HG03354 (cell line): Measurements from ENCODE around the gene ADCY3.

ENCODE experiments used
- ATAC-seq: cut with Tn5 transposase; IDR thresholded peaks from one replicate; pipeline ENCODE4 v1.9.1; 2021; ENCODE audit warnings: mild to moderate bottlenecking; ENCODE audit not compliant: unreplicated experiment, poor library complexity, severe bottlenecking

Gene ADCY3

DNA sequence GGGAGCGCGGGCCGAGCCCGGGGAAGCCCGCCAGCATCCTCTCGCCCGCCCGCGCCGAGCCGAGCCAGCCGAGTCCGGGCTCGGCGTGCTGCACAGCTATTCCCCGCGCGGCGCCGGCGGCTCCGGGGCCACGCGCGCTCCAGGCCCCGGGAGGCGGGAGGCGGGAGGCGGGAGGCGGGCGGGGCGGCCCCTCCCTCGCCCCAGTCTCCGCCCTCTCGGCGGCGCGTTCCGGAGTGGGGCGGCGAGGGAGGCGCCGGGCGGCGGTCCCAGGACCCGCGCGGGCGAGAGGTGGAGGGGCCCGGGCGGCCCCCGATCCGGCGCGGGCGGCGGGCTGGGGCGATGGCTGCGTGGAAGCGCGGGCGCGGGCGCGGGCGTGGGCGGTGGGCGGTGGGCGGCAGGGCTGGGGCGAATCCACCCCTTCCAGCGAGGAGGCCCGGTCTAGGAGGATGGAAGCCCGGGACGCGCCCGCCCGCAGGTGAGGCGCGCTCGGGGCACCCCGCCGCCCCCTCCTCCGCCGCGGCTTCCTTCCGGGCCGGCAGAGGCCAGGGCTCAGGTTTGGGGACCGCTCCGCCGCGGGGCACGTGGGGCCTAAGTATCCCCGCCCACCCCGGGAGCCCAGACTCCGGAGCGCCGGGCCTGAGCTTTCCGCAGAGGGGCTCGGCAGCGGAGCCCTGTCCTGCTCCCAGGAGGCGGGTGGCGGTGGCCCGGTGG is at the start of gene ADCY3:
ADCY3 (minus strand) TSS at position 140 of the 711 bp plus-strand sequence. CDS start 1,250 bp downstream, outside the sequence.
- ATAC-seq: peak; percentile 66

DNA sequence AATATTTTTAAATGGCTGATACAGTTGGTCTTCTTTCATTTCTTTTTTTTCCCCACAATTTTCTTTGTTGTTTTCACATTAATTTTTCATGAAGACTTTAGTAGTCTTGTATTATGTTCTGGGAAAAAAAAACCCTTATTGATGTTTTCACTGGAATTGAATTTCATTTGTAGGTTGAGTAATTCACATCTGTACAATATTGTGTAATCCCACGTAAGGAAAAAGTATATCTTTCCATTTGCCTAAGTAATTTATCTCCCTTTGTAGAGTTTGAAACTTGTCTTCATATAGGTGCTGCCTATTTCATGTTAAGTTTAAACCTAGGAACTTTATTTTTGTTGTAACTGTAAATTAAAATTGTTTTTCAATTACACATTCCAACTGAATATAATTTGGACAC is 49.7 kb upstream of the ADCY3 start:
- no peak for ATAC-seq

DNA sequence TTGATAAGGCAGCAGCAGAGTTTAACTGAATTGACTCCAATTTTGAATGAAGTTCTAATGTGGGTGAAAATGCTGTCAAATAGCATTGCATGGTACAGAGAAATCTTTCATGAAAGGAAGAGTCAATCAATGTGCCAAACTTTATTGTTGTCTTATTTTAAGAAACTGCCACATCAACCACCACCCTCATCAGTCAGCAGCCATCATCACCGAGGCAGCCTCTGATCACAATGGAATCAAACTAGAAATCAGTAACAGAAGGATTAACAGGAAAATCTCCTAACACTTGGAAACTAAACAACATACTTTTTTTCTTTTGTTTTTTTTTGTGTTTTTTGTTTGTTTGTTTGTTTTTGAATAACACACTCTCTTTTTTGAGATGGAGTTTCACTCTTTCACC is 41.9 kb upstream of the ADCY3 start:
- no peak for ATAC-seq

DNA sequence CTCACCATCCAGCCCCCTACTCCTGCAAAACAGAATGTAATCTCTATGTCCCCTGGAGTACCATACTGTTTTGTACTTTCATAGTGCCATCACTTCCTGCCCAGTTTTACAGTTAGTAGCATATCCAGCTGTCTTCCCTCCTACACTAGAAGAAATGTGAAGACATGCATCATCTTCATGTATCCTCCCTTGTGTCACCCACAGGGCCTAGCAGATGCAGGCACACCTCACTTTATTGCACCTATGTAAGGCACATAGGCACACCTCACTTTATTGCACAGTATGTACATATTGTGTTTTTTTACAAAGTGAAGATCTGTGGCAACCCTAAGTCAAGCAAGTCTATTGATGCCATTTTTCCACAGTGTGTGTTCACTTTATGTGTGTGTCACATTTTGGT is 39.7 kb upstream of the ADCY3 start:
- no peak for ATAC-seq

DNA sequence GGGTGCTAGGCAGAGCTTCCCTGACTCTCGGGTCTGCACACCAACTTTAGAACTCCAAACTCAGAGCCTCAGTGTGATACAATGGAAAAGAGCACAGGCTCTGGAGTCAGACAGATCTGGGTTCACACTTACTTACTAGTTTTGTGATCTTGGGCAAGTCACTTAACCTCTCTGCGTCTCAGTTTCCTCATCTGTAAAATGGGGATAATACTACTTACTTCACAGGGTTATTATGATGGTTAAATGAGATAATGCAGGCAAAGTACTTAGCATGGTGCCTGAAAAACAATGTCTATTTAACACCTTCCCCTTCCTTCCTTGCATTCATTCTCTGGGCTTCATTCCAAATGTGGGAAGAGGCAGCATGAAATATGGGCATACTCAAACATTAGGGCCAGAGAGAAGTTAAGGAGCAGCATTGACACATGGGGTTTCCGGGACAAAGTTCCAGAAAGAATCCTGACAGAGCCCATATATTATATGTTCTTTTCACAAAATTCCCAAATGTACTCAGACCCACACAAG is 38.4 kb upstream of the ADCY3 start:
- no peak for ATAC-seq

DNA sequence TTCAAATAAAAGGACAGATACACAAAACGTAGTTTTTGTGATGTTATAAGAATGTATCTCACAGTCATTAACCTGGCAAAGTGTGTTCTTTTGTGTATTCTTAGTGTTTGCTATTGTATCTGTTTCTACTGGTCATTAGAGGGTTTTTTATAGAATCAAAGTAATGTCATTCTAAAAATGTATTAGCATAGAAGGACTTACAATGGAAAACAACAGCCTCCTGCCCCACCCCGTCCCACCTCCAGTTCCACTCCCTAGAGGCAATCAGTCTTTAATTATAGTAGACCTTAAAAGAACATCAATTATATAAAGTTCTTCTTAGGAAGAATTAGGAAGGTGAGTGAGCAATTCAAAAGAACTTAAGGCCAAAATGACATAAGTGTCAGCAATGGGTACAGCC is 37.9 kb upstream of the ADCY3 start:
- ATAC-seq: no peak

DNA sequence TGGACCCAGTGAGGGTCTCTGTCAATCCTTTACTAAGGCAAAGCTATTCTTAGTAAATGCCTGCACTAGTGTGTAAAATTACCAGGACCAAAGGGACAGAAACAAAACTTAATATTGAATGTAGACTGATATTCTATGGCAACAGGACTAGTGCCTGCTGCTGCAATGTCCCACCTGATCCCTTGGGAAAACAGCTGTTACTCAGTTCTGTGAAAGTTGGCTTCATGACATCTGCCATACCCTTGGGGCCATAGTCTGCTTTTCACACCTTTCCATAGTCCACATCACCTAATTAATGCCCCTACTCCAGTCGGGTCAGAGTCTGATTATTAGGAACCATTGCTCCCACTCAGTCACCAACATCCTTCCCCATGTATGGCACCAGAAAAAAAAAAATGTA is 37.2 kb upstream of the ADCY3 start:
- ATAC-seq: no peak

DNA sequence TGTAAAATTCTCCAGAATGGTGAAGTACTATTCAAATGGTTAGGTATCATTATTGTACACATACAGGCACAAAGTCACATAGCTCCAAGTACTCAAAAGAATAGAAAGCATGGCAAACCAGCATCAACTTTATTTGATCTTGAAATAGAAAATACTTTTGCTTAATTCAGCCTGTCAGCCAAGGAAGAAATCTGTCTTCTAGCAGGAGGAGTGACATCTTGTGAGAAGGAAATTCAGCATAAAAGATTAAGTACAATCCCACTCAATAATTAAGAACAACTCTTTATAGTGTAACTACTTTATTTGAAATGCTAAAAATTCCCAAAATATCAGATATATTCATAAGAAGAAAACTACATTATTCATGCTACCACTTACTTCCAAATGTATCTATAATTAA is 35.9 kb upstream of the ADCY3 start:
- no peak for ATAC-seq

DNA sequence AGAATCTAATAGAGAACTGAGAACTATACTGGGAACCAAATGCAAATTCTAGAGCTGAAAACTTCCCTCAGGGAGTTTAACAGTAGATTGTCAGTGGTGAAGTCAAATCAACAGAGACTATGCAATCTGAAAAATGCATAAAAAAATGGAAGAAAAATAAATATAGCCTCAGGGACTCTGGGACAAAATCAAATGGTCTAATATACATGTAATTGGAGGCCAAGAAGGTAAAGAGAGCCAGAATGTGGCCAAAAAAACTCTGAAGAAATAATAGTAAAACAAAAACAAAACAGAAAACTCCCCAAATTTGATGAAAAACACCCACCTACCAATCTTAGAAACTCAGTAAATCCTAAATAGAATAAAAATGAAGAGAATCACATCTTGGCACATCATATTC is 35.2 kb upstream of the ADCY3 start:
- no peak for ATAC-seq

DNA sequence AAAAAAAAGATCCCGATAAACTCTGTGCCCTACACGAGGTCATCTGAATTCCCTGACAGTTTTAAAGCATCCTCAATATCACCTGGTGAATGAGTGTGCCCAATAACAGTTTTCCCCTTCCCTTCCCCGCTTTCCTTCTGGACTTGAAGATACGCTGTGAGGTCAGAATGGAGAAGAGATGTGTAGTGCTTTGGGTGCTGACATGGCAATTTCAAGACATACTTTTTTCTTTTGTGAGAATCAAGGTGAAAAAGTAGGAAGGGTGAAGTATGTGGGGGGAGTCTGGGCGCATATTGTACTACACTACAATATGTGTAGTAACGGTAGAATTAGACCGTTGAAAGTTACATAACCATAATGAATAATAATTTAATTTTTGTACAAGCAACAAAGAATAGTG is 30.1 kb upstream of the ADCY3 start:
- no peak for ATAC-seq

DNA sequence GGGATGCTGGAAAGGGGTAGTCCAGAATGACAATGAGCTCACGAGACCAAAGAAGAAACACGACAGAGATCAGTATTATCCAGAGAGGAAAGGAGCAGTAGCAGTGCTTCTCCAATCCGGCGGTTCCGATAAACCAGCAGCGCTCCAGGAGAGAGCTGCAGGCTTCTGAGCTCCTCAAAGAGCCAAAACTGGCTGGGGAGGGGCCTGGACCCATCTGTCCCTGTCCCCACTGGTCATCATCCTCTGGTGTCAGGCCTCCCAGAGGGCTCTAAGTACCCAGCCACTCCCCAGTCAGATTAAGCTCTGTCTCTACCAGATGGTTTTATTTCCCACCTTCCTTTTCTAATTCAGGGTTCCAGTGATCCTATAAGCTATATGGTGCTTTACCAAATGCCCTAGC is 28.5 kb upstream of the ADCY3 start:
- ATAC-seq: no peak

DNA sequence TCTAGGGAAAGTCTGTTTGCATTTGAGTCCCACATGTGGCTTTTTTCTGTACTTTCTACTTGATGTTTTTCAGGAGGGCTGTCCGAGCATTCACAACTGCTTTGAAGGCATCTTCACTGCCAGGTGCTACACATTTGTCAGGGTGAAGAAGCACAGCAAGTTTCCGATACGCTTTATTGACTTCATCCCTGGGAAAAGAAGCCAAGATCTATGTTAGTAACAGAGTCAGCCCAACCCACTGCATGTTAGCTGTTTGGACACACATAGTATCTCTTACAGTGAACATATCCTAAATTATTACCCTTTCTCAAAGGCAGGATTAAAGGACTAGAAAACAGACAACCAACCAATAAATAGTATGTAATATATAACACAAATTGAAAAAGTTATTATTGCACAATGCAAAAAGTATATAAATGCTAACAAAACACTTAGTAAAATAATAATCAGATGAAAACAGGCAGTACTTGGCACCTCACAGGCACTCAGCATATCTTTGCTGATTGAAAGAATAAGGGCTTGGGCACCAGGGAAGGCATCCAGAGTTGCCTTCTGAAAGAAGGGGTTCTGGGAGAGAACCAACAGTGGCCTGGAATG is 27.6 kb upstream of the ADCY3 start:
- no peak for ATAC-seq

DNA sequence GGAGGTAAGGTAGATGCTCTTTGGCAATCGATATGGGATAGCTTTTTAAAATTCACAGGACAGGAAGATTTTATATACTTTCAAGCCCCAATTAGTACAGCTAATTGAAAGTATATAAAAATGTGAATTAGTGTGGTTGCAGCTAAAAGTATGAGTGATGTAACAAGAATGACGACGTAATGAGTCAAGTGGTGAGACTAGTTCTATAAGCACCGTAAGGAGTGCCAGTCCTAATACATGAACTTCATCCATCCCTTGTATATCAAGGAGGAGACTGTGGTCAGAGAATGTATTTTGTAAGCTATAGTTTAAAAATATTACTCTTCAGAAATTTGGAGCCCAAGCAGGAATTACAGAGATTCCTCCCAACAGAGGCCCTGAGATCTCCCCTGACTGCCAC is 25.9 kb upstream of the ADCY3 start:
- ATAC-seq: no peak

DNA sequence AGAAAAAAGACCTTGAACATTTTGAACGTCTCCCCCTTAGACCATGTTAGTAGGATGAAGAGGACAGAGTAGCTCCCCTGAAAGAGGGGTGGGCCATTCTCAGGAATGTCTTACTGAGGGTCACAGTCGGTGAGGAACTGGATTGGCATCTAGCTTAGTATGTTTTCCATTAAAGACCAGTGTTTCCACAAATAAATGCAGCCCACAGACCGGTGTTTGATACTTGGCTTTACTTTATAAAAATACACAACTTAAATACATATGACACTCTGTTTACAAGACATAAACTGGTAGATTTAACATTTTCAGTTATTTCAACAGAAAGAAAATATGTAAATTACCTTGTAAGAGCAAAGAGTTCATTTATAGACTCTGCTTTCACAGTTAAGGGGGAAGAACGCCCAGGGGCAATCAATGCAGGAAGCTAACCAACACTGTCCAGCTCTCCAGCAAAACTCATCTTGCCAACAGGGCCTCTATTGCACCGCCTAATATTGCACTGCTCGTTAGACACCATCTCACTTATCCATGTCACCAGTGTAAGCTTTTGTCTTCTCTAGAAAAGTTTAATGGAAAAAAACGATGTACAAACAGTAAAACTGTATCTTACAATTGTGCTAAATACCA is 23.5 kb upstream of the ADCY3 start:
- no peak for ATAC-seq

DNA sequence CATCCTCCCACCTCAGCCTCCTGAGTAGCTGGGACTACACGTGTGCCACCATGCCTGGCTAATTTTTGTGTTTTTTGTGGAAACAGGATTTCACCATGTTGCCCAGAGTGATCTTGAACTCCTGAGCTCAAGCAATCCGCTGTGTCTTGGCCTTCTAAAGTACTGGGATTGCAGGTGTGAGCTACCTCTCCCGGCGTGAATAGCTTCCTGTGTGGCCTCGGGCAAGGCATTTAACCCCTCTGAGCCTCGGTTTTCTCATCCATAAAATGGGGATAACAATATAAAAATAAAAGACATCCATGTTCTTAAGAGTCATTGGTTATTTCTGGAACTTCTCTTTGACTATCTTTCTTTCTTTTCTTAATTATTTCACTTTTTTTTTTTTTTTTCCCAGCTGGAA is 19.3 kb upstream of the ADCY3 start:
- ATAC-seq: no peak

DNA sequence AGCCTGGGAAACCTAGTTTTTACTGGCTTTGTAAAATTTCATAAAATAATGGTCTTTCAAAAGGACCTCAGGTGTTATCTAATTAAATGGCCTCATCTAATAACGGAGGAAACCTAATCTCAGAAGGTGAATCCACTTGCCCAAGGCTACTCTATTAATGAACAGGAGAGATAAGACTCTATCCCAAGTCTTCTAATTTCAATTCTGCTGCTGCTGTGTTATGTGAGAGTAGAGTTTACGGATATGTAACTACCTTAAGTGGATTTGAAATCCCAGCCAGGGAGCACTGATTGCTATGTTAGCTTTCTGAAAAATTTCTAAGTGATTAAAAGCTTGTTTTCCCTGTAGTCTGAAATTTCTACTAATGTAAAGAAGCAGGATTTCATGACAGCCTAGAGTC is 17.2 kb upstream of the ADCY3 start:
- ATAC-seq: no peak

DNA sequence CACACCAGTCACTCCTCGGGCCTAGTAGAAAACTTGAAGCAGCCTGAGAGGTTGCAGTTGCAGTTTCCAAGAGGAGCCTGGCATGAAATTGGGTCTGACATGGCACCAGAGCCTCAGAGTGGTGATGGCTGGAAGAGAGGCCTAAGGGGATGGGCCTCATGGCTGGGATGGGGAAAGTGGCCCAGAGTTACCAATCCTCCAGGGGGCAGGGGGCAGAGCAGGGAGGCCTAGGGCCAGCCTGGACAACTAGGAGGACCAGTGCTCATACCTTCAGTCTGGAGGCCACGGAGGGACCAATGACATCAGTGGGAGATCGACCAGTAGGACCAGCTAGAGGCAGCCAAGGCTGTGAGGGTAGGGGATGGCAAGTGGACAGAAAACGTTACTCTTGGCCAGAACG is 15.1 kb upstream of the ADCY3 start:
- no peak for ATAC-seq

DNA sequence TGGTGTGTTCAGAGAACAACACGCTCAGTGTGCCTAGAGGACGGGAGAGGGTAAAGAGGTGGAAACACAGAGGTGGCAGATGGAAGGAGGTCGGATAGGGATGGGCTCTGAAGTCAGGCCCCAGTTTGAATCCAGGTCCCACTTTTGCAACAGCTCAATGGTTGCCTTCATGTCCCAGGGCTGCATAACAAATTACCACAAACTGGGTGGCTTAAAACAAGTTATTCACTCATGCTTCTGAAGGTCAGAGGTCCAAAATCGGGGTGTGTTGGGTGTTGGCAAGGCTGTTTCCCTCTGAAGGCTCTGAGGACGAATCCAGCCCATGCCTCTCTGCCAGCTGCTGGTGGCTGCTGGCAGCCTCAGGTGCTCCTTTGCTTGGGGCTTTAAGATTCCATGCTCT is 12.7 kb upstream of the ADCY3 start:
- ATAC-seq: no peak

DNA sequence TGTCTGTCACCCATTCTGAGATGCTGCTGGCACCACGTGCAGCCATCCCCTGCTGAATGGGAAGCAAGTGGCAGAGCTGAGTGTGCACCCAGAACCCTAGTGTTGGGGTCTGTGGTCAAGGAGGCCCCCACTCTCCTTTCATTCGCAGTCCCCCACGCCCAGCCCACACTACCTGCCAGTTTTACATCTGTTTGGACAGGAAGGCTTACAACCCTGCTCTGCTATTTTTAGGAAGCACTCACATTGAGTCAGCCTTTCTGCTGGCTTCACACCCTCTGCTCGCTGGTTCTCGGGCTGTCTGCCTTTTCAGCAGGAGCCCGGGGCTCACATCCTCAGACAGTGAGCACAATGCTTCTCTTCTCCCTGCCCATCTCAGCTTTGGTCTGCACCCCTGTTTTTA is 10.7 kb upstream of the ADCY3 start:
- ATAC-seq: peak; percentile 61

DNA sequence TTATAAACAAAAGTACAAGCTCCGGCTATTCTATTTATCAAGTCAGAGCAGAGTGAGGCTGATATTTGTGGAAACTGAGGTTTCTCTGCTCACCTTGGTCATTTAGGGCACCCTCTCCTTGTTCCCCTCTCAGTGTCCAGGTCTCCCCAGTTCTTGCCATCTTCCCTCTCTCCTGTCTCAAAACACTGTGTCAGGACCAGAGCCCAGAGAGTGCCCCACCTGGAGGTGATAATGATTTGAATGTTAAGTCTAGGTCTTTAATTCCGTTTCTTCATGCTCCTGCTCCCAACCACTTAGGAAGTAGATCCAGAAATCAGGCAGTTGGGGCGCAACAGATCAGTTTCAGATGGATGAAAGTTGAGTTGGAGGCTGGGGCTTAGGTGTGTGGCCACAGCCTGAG is 9.2 kb upstream of the ADCY3 start:
- ATAC-seq: no peak

DNA sequence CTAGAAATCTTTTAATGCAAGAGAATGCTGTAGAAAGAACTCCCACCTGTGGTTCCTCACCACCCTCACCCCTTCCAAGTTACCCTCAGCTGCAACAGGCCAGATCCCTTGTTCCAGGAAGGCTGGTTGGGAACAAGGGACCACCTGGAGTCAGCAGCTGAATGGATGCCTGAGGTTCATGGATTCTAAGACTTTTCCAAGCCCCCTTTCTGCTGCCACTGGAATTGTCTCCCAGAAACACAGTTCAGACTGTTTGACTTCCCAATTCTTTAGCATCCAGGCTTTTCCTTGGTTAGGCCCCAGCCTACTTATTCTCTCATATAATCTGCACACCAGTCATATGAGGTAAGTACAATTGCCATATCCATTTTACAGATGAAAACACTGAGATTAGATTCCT is 8.0 kb upstream of the ADCY3 start:
- ATAC-seq: no peak
